Endodermal cell (in vitro differentiated cells): ENCODE measurements around the gene EDN2. TPM values are rescaled to one million over a fixed set of nuclear protein-coding genes. Genes with fewer than 3 reads are reported as not detected.

Experiments used
- DNase-seq: peaks from one replicate; pipeline ENCODE4 v3.0.0-alpha.2; 2017
- H3K27ac ChIP-seq: 2 replicates; pipeline ENCODE4 v1.5.1; 2013; ENCODE audit warnings: mild to moderate bottlenecking, low read depth, low read length, moderate library complexity
- H3K27me3 ChIP-seq: 2 replicates; pipeline ENCODE4 v1.6.1; 2013; ENCODE audit warnings: mild to moderate bottlenecking, low read length, moderate library complexity; ENCODE audit not compliant: insufficient read depth, control insufficient read depth, poor library complexity, severe bottlenecking
- H3K36me3 ChIP-seq: 2 replicates; pipeline ENCODE4 v1.7.0; 2013; ENCODE audit warnings: mild to moderate bottlenecking, low read length, moderate library complexity; ENCODE audit not compliant: control insufficient read depth, insufficient read depth
- H3K4me1 ChIP-seq: one replicate; pipeline ENCODE4 v1.7.0; 2013; ENCODE audit warnings: low read length; ENCODE audit not compliant: control insufficient read depth, insufficient read depth
- H3K4me3 ChIP-seq: 2 replicates; pipeline ENCODE4 v1.5.1; 2013; ENCODE audit warnings: mild to moderate bottlenecking, low read length, moderate library complexity
- H3K9ac ChIP-seq: 2 replicates; pipeline ENCODE4 v1.6.1; 2013; ENCODE audit warnings: mild to moderate bottlenecking, low read length, moderate library complexity; ENCODE audit not compliant: poor library complexity, severe bottlenecking; ENCODE audit errors: extremely low read depth
- H3K9me3 ChIP-seq: 2 replicates; pipeline ENCODE4 v1.6.1; 2013; ENCODE audit warnings: mild to moderate bottlenecking, low read length, moderate library complexity; ENCODE audit not compliant: control insufficient read depth
- H3K27ac Mint-ChIP-seq: 2 replicates; pipeline ENCODE4 v1.8.0; 2020; ENCODE audit warnings: mixed read lengths
- H3K27me3 Mint-ChIP-seq: 2 replicates; pipeline ENCODE4 v1.8.0; 2021; ENCODE audit warnings: mild to moderate bottlenecking, mixed read lengths; ENCODE audit not compliant: insufficient read depth
- H3K36me3 Mint-ChIP-seq: 2 replicates; pipeline ENCODE4 v1.8.0; 2020; ENCODE audit warnings: low read depth, mixed read lengths
- H3K4me1 Mint-ChIP-seq: 2 replicates; pipeline ENCODE4 v1.8.0; 2020; ENCODE audit warnings: mixed read lengths
- H3K4me3 Mint-ChIP-seq: 2 replicates; pipeline ENCODE4 v1.8.0; 2020; ENCODE audit warnings: mild to moderate bottlenecking, moderate library complexity, mixed read lengths
- H3K9me3 Mint-ChIP-seq: 2 replicates; pipeline ENCODE4 v1.8.0; 2020; ENCODE audit warnings: mild to moderate bottlenecking, mixed read lengths
- CTCF ChIP-seq: fragments of 200-600 bp; sonication (generic); conservative IDR thresholded peaks from 2 replicates; pipeline ENCODE4 v1.5.0; 2021; ENCODE audit warnings: antibody characterized with exemption, mild to moderate bottlenecking
- WGBS, 2 experiments: methylation state at CpG; one replicate each; pipeline versions ENCODE4 v1.1.5 to v1.1.7; 2013; ENCODE audit warnings: missing lambda C conversion rate in 2 of 2, mixed read lengths in 1 of 2; ENCODE audit not compliant: insufficient coverage in 1 of 2, insufficient read length in 1 of 2; 5-methylcytosine and 5-hydroxymethylcytosine counted together
- total RNA-seq, 2 donors: library from RNA; stranded (reverse); fragmentation: NEBNext Ultra II Directional in 1 of 2; extraction: Animal tissue kit (Norgen Biotek cat#: 25700) in 1 of 2; gene quantifications; 2 replicates in 1 of 2; 3 replicates in 1 of 2; pipeline ENCODE4 v1.2.1, GENCODE V29; 2021

Gene EDN2
- total RNA-seq, 2 donors from 2014 or later = not detected

GRCh38 chr1:41465741-41466140 lies 18.7 kb downstream of the EDN2 start:
- Histone ChIP-seq H3K9me3 (no peaks in the 10 kb centered on the region), H3K36me3 (no peaks in the 10 kb centered on the region), H3K27me3 (no peaks in the 10 kb centered on the region), H3K27ac (no peak overlapping the region), H3K4me1 (peaks cover 3% of the 10 kb centered on the region), H3K4me3 (no peak overlapping the region), H3K9ac (no peak overlapping the region)
- 93 to 100% methylated on average over 1 of the region's 1 CpG for WGBS, 2 experiments
- TF ChIP-seq CTCF = no peak
- Mint-ChIP-seq H3K36me3 (no peaks in the 10 kb centered on the region), H3K27me3 (no peaks in the 10 kb centered on the region), H3K27ac (no peak overlapping the region), H3K4me1 (no peaks in the 10 kb centered on the region), H3K4me3 (no peak overlapping the region), H3K9me3 (no peaks in the 10 kb centered on the region)
- DNase-seq = no peak

GRCh38 chr1:41464885-41465284 lies 19.6 kb downstream of the EDN2 start:
- Mint-ChIP-seq H3K27me3 (peaks cover under 1% of the 10 kb centered on the region), H3K4me3 (no peak overlapping the region), H3K36me3 (no peaks in the 10 kb centered on the region), H3K9me3 (no peaks in the 10 kb centered on the region), H3K27ac (no peak overlapping the region), H3K4me1 (no peaks in the 10 kb centered on the region)
- 93 to 95% methylated on average over 7 of the region's 7 CpGs for WGBS, 2 experiments
- H3K9me3 ChIP-seq = no peaks in the 10 kb centered on the region
- H3K27ac ChIP-seq = no peak overlapping the region
- no peaks in the 10 kb centered on the region for H3K27me3 ChIP-seq
- H3K4me3 ChIP-seq = no peak overlapping the region
- no peak for DNase-seq
- H3K36me3 ChIP-seq = no peaks in the 10 kb centered on the region
- H3K4me1 ChIP-seq = peaks cover 3% of the 10 kb centered on the region
- no peak overlapping the region for H3K9ac ChIP-seq
- TF ChIP-seq CTCF = no peak

- no peak for DNase-seq
- no peaks in the 10 kb centered on the region for H3K9me3 ChIP-seq
- TF ChIP-seq CTCF = no peak
- no peaks in the 10 kb centered on the region for H3K27me3 ChIP-seq
- Mint-ChIP-seq H3K4me3 (no peak overlapping the region), H3K27me3 (peaks cover 1% of the 10 kb centered on the region), H3K9me3 (no peaks in the 10 kb centered on the region), H3K27ac (no peak overlapping the region), H3K4me1 (no peaks in the 10 kb centered on the region), H3K36me3 (no peaks in the 10 kb centered on the region)
- no peak overlapping the region for H3K4me3 ChIP-seq
- no peak overlapping the region for H3K9ac ChIP-seq
- no peak overlapping the region for H3K27ac ChIP-seq
- 93 to 100% methylated on average over 1 to 2 of the region's 2 CpGs for WGBS, 2 experiments
- H3K36me3 ChIP-seq = no peaks in the 10 kb centered on the region
- H3K4me1 ChIP-seq = peaks cover 3% of the 10 kb centered on the region
These were observed 21.0 kb downstream of the EDN2 start for GRCh38 chr1:41463516-41463915.
